ENCODE data around the gene OIP5.
A peak's percentile ranks its signal among the peaks of the same experiment; 100 is the strongest.
"Not testable (repeated sequence)": the region's sequence is repeated elsewhere in the genome, so short reads cannot be mapped to it uniquely, and the experiment has no call there.

OIP5 gene

GRCh38 chr15:41301587-41301986 is 30.8 kb downstream of the OIP5 start:
- DNase-seq, result no peak

GRCh38 chr15:41301139-41301538 is 31.3 kb downstream of the OIP5 start:
- not testable (repeated sequence) for DNase-seq

- DNase-seq, result no peak
These were observed 39.9 kb downstream of the OIP5 start for GRCh38 chr15:41292521-41292920.

- DNase-seq, result no peak
These were observed 41.2 kb downstream of the OIP5 start for GRCh38 chr15:41291065-41291631.

- DNase-seq, result no peak
These were observed 42.4 kb downstream of the OIP5 start for GRCh38 chr15:41289953-41290352.

- no peak for DNase-seq
These were observed 43.9 kb downstream of the OIP5 start for GRCh38 chr15:41288464-41288863.

- no peak for DNase-seq
These were observed 45.6 kb downstream of the OIP5 start for GRCh38 chr15:41286665-41287333.

- DNase-seq, result no peak
These were observed 47.1 kb downstream of the OIP5 start for GRCh38 chr15:41285285-41285684.

- DNase-seq, result peak; percentile 9
These were observed 47.8 kb downstream of the OIP5 start for GRCh38 chr15:41284427-41285177.

GRCh38 chr15:41283653-41284426 is 48.6 kb downstream of the OIP5 start:
- DNase-seq, result peak; percentile 97

GRCh38 chr15:41282980-41283652 is 49.3 kb downstream of the OIP5 start:
- DNase-seq, result not testable (repeated sequence)

- DNase-seq, result not testable (repeated sequence)
These were observed 50.0 kb downstream of the OIP5 start for GRCh38 chr15:41282436-41282835.

GRCh38 chr15:41281236-41281635 is 51.2 kb downstream of the OIP5 start:
- DNase-seq, result no peak

- no peak for DNase-seq
These were observed 52.7 kb downstream of the OIP5 start for GRCh38 chr15:41279535-41280283.

- no peak for DNase-seq
These were observed 54.1 kb downstream of the OIP5 start for GRCh38 chr15:41278319-41278718.

GRCh38 chr15:41276831-41277230 is 55.6 kb downstream of the OIP5 start:
- no peak for DNase-seq

- DNase-seq, result no peak
These were observed 62.5 kb downstream of the OIP5 start for GRCh38 chr15:41269887-41270286.

- DNase-seq, result no peak
These were observed 68.5 kb downstream of the OIP5 start for GRCh38 chr15:41263891-41264351.

- no peak for DNase-seq
These were observed 69.8 kb downstream of the OIP5 start for GRCh38 chr15:41262571-41262970.

- not testable (repeated sequence) for DNase-seq
These were observed 71.5 kb downstream of the OIP5 start for GRCh38 chr15:41260924-41261323.

- DNase-seq, result no peak
These were observed 72.7 kb downstream of the OIP5 start for GRCh38 chr15:41259546-41260189.
